ENCODE results near the gene ATP2B1.

ATP2B1 gene

GRCh38 chr12:89691659-89692058 is 17.0 kb downstream of the ATP2B1 start:
- in situ Hi-C loops (cut with HindIII; ENCODE audit: low pct_ligation_motif_present, low sequenced_read_pairs): no loop called here
- Histone ChIP-seq H3K36me3 (replicated peaks) (no peaks in the 10 kb centered on the region), H3K27ac (no peak overlapping the region), H3K27me3 (replicated peaks) (no peaks in the 10 kb centered on the region), H3K4me3 (ENCODE audit: low read depth, low read length) (no peak overlapping the region)
- DNase-seq: no peak
- TF ChIP-seq CTCF (IDR thresholded peaks at IDR 0.05; ENCODE audit: low read depth, low read length, missing control alignments): no peak

GRCh38 chr12:89690925-89691324 is 17.7 kb downstream of the ATP2B1 start:
- Histone ChIP-seq H3K36me3 (replicated peaks) (no peaks in the 10 kb centered on the region), H3K4me3 (ENCODE audit: low read depth, low read length) (no peak overlapping the region), H3K27me3 (replicated peaks) (no peaks in the 10 kb centered on the region), H3K27ac (no peak overlapping the region)
- DNase-seq: no peak
- in situ Hi-C loops (cut with HindIII; ENCODE audit: low pct_ligation_motif_present, low sequenced_read_pairs): no loop called here
- TF ChIP-seq CTCF (IDR thresholded peaks at IDR 0.05; ENCODE audit: low read depth, low read length, missing control alignments): no peak

DNA sequence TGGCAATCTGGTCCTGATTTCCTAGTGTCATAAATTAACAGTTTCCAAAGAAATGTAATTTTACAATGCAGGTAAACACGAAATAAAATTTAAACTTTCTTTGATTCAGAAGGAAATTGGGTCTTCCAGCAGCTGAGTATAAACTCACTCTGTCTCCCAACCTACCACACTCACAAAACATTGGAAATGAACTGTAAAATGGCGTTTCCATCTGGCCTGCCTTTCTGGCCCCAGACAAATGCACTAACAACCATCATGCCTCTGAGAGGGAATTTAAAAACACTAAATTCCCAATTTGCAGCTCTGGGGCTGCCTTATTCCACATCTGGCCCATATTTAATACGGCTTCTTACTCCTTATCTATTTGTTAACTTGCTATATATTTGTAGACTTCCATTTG is 19.3 kb downstream of the ATP2B1 start:
- no peak overlapping the region for H3K27ac ChIP-seq
- in situ Hi-C loops (cut with HindIII; ENCODE audit: low pct_ligation_motif_present, low sequenced_read_pairs): no loop called here

GRCh38 chr12:89686311-89686710 is 22.3 kb downstream of the ATP2B1 start:
- TF ChIP-seq CTCF (IDR thresholded peaks at IDR 0.05; ENCODE audit: low read depth, low read length, missing control alignments): no peak
- Histone ChIP-seq H3K36me3 (replicated peaks) (no peaks in the 10 kb centered on the region), H3K27ac (no peak overlapping the region), H3K27me3 (replicated peaks) (no peaks in the 10 kb centered on the region), H3K4me3 (ENCODE audit: low read depth, low read length) (no peak overlapping the region)
- in situ Hi-C loops (cut with HindIII; ENCODE audit: low pct_ligation_motif_present, low sequenced_read_pairs): no loop called here
- DNase-seq: no peak

More for the DNA sequence above, 19.3 kb downstream of the ATP2B1 start:
- H3K27me3 ChIP-seq (replicated peaks): no peaks in the 10 kb centered on the region
- no peak overlapping the region for H3K4me3 ChIP-seq (ENCODE audit: low read depth, low read length)
- TF ChIP-seq CTCF (IDR thresholded peaks at IDR 0.05; ENCODE audit: low read depth, low read length, missing control alignments): no peak
- no peak for DNase-seq
- no peaks in the 10 kb centered on the region for H3K36me3 ChIP-seq (replicated peaks)

GRCh38 chr12:89685363-89685972 is 23.2 kb downstream of the ATP2B1 start:
- no peaks in the 10 kb centered on the region for H3K27me3 ChIP-seq (replicated peaks)
- no peak for TF ChIP-seq CTCF (IDR thresholded peaks at IDR 0.05; ENCODE audit: low read depth, low read length, missing control alignments)
- in situ Hi-C loops (cut with HindIII; ENCODE audit: low pct_ligation_motif_present, low sequenced_read_pairs): no loop called here
- H3K27ac ChIP-seq: no peak overlapping the region
- H3K4me3 ChIP-seq (ENCODE audit: low read depth, low read length): no peak overlapping the region
- DNase-seq: no peak
- no peaks in the 10 kb centered on the region for H3K36me3 ChIP-seq (replicated peaks)

DNA sequence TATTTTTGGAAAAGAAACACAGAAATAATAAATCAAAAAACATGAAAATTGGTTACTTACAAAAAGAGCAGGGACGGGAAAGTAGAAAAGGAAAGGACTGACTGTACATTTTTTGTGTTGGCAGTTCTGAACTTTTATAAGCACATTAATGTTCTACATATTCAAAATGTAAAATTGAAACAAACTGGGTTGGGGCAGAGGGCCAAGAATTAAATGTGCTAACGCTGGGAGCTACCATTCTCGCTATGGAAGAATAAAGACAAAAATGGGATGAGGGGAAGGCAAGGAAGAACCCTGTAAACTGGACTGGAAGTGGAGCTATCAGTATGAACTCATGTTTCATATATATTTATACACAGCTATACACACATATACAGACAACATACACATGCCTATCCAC is 24.5 kb downstream of the ATP2B1 start:
- in situ Hi-C loops (cut with HindIII; ENCODE audit: low pct_ligation_motif_present, low sequenced_read_pairs): no loop called here
- H3K4me3 ChIP-seq (ENCODE audit: low read depth, low read length): no peak overlapping the region
- TF ChIP-seq CTCF (IDR thresholded peaks at IDR 0.05; ENCODE audit: low read depth, low read length, missing control alignments): no peak
- DNase-seq: no peak
- H3K36me3 ChIP-seq (replicated peaks): no peaks in the 10 kb centered on the region
- no peak overlapping the region for H3K27ac ChIP-seq
- H3K27me3 ChIP-seq (replicated peaks): no peaks in the 10 kb centered on the region

All from brain microvascular endothelial cell (primary cell).